Effector memory CD4-positive, alpha-beta T cell (primary cell): Measurements from ENCODE around the gene ZFP91.

Experiments used
- DNase-seq, 3 donors: peaks; one replicate each; pipeline ENCODE4 v3.0.0-alpha.2; 2020
- H3K27ac ChIP-seq: 2 replicates; pipeline ENCODE4 v1.7.0; 2013; ENCODE audit warnings: mild to moderate bottlenecking, low read length, moderate library complexity; ENCODE audit not compliant: insufficient read depth, poor library complexity, severe bottlenecking
- H3K27me3 ChIP-seq: replicated peaks from 2 replicates; pipeline ENCODE4 v1.7.0; 2013; ENCODE audit warnings: mild to moderate bottlenecking, low read length; ENCODE audit not compliant: insufficient read depth, control insufficient read depth, poor library complexity, severe bottlenecking
- H3K36me3 ChIP-seq: 2 replicates; pipeline ENCODE4 v1.7.0; 2013; ENCODE audit warnings: mild to moderate bottlenecking, low read length, moderate library complexity; ENCODE audit not compliant: control insufficient read depth, insufficient read depth
- H3K4me1 ChIP-seq: 2 replicates; pipeline ENCODE4 v1.7.0; 2013; ENCODE audit warnings: low read length, mild to moderate bottlenecking; ENCODE audit not compliant: control insufficient read depth, insufficient read depth, poor library complexity, severe bottlenecking
- H3K4me3 ChIP-seq: 2 replicates; pipeline ENCODE4 v1.7.0; 2013; ENCODE audit warnings: low read length, low read depth, mild to moderate bottlenecking; ENCODE audit not compliant: insufficient read depth, poor library complexity, severe bottlenecking
- H3K9me3 ChIP-seq: 2 replicates; pipeline ENCODE4 v1.7.0; 2013; ENCODE audit warnings: mild to moderate bottlenecking, low read length, moderate library complexity; ENCODE audit not compliant: control insufficient read depth

The ZFP91 gene

GRCh38 chr11:58656348-58656747 is 77.5 kb downstream of the ZFP91 start:
- H3K4me3 ChIP-seq = no peak overlapping the region
- no peak for DNase-seq
- H3K27me3 ChIP-seq = no peaks in the 10 kb centered on the region
- no peaks in the 10 kb centered on the region for H3K4me1 ChIP-seq
- no peaks in the 10 kb centered on the region for H3K36me3 ChIP-seq
- no peaks in the 10 kb centered on the region for H3K9me3 ChIP-seq
- H3K27ac ChIP-seq = no peak overlapping the region

- no peak for DNase-seq
- H3K27me3 ChIP-seq = no peaks in the 10 kb centered on the region
- no peak overlapping the region for H3K27ac ChIP-seq
- no peaks in the 10 kb centered on the region for H3K36me3 ChIP-seq
- no peaks in the 10 kb centered on the region for H3K9me3 ChIP-seq
- no peak overlapping the region for H3K4me3 ChIP-seq
- no peaks in the 10 kb centered on the region for H3K4me1 ChIP-seq
Measured at GRCh38 chr11:58658623-58659022, 79.8 kb downstream of the ZFP91 start.

GRCh38 chr11:58659404-58659803 is 80.5 kb downstream of the ZFP91 start:
- Histone ChIP-seq H3K9me3 (no peaks in the 10 kb centered on the region), H3K4me1 (no peaks in the 10 kb centered on the region), H3K27me3 (no peaks in the 10 kb centered on the region), H3K27ac (no peak overlapping the region), H3K4me3 (no peak overlapping the region), H3K36me3 (no peaks in the 10 kb centered on the region)
- DNase-seq = no peak

GRCh38 chr11:58659910-58660570 is 81.2 kb downstream of the ZFP91 start:
- Histone ChIP-seq H3K36me3 (no peaks in the 10 kb centered on the region), H3K27me3 (no peaks in the 10 kb centered on the region), H3K9me3 (no peaks in the 10 kb centered on the region), H3K4me1 (no peaks in the 10 kb centered on the region), H3K27ac (no peak overlapping the region), H3K4me3 (no peak overlapping the region)
- DNase-seq = no peak
